HG03039 (cell line): ENCODE results near the gene POU4F1.

Experiments
- ATAC-seq: cut with Tn5 transposase; IDR thresholded peaks from one replicate; pipeline ENCODE4 v1.9.1; 2021; ENCODE audit warnings: mild to moderate bottlenecking, moderate library complexity; ENCODE audit not compliant: unreplicated experiment

POU4F1 gene

DNA sequence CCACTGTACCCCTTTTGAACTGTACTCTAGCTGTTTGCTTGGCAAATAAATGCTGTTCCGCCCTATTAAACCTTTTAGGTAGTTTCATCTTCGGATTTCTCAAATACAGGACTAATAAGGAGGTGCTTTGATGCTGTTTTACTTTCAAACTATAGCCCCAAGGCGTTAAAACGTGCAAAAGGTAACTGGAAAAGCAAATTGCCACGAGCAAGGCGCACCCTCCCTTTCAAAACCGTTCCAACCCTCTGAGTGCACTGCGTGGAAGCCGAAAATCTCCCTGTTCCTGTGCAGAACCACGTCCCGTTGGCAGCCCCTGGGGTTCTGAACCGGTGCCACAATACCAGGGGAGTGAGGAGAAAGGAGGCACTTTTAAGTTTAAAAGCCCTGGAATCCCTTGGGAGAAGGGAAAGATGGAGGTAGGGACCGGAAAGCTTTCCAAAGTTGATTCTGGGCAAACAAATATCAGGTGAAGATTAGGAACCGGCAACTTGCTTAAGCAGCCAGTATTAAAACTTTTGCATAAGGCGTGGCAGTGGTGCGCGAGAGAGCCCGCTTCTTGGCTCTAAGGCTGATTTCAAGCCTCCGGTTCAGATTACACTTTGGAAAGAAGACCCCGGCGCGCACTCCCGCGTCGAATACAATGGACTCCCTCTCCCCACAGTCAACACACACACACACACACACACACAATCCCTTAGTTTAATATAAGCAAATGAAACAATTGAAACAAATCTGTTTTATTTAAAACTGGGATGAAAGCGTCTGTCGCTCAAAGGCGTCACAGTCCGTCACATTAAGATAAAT, 9.5 kb downstream of the POU4F1 start:
- ATAC-seq, result no peak

DNA sequence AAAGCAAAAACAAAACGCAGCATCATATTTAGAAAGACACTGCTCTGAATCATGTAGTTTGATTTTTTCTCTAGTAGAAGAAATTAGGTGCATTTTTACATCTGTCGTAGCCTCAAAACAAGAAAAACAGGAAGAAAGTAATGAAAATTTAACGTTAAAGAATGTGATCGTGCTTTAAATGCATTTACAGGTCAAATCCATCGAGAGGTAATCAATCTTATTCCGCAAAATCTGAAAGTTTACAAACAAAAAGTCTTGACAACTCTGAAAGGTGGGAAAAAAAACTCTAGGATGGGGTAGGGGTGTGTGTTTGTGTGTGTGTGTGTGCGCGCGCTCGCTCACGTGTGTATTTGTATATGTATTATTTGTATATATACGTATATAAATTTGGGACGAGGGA, 10.2 kb downstream of the POU4F1 start:
- ATAC-seq, result no peak

- ATAC-seq, result no peak
Measured at GRCh38 chr13:78592584-78592983, 10.8 kb downstream of the POU4F1 start.

GRCh38 chr13:78589206-78589605, 14.1 kb downstream of the POU4F1 start:
- no peak for ATAC-seq

DNA sequence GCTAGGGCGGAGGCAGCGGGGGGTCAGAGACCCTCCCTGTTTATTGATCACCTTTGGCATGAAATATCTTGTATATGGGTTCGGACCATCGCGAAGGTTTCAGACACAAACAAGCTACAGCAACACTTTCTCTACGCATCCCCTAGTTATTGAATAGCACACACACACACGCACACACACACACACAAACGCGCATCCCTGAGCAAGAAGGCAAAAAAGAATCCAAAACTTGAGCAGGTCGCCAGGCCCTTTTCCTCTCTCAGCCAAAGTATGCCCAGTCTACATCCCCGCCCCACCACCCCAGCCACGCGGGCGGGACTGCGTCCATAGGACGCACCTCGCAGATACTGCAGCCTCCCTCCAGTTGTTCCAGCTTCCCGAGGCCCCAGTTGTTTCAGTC, 16.0 kb downstream of the POU4F1 start:
- no peak for ATAC-seq

DNA sequence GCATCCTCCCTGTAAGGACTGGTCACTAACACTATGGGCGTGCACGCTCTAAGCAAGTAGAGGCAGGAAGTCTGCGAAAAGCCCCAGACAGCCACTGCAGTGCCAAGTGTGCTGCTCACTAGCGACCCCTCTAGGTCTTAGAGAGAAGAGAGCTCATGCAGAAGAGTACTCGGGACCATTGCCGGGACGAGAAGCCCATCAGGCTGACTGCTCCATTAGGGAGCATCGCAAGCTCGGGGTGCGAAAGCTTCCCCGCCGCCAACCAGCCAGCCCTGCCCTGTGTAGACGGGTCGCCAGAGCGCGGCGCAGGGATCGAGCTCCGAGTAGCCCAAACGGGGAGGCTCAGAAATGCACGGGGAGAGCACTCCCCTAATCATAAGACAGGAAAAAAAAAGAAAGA, 16.6 kb downstream of the POU4F1 start:
- no peak for ATAC-seq

DNA sequence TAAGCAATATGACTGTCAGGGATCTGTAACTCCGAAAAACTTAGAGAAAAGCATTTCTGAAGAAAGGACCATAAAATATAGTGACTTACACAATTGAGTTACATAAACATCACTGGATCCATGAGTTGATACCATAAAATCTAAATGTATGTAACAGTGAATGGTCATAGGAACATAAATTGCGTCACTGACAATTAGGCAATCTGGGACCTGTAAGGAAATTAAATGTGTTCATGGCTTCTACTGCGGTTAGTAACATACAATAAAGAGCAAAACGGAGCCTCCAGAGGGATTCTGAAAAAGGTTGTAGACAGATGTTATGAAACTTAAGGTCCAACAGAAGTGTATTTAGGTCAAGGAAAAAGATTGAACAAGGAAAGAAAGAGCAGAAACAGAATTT, 27.1 kb downstream of the POU4F1 start:
- ATAC-seq, result no peak

GRCh38 chr13:78572459-78572858, 30.9 kb downstream of the POU4F1 start:
- ATAC-seq, result no peak

DNA sequence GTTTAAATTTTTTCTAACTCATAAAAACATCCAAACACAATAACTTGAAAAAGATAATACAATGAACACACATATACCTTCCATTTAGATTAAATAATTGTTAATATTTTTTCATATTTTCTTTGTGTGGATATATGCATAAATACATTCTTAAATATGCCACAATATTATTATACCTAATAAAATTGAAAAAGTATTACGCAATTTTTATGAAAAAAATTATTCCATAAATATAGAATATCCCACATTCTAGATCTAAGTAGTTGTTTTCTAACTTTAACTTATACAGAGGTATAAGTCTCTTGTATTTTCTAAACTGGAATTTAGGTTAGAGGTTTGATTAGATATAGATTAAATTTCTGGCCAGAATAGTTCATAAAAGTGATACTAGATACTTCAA, 34.3 kb downstream of the POU4F1 start:
- no peak for ATAC-seq

DNA sequence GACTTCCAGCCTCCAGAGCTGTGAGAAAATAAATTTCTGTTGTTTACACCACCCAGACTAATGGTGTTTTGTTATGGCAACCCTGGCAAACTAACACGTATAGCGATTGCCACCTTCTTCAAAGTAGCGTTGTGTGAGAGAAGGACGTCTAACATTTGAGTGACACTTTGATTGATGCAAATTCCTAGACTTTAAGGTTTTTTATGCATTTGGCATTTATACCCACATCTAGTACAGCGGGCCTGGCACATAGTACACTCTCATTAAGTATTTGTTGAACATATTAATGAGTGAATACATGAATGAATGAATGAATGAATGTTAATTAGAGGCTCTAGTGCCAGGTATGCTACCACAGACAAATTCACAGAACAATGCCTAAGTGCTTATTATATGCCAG, 36.7 kb downstream of the POU4F1 start:
- no peak for ATAC-seq

- no peak for ATAC-seq
Measured at GRCh38 chr13:78562237-78562889, 41.0 kb downstream of the POU4F1 start.
